ENCODE results near the gene EML5. TPM values are rescaled to one million over a fixed set of nuclear protein-coding genes. Genes with fewer than 3 reads are reported as not detected.

The EML5 gene
- total and polyA plus RNA-seq, 2 experiments from 2014 or later = 0.18 to 1.6 TPM

- Histone ChIP-seq H3K9me2 (ENCODE audit: insufficient read depth) (no peaks in the 10 kb centered on the region), H3K36me3 (ENCODE audit: insufficient read depth) (no peaks in the 10 kb centered on the region), H3F3A (replicated peaks; ENCODE audit: low read depth) (no peaks in the 10 kb centered on the region), H3K4me1 (ENCODE audit: insufficient read depth) (peaks cover 6% of the 10 kb centered on the region), H3K79me2 (replicated peaks; ENCODE audit: insufficient read depth) (0 out of 2 replicates have a peak, but pooled peaks cover 5% of the 10 kb centered on the region), H2AFZ (no peak overlapping the region), H4K20me1 (replicated peaks; ENCODE audit: insufficient read depth) (no peaks in the 10 kb centered on the region), H3K27me3 (ENCODE audit: insufficient read depth) (no peaks in the 10 kb centered on the region), H3K4me3 (no peak overlapping the region), H3K4me2 (no peak overlapping the region), H3K27ac (ENCODE audit: low read depth) (no peak overlapping the region)
- no peak overlapping the region for H3K4me3 Mint-ChIP-seq
- DNase-seq (ENCODE audit: low spot score) = no peak
- no peak overlapping the region for H3K27ac Mint-ChIP-seq
- peaks cover 8% of the 10 kb centered on the region for H3K4me1 Mint-ChIP-seq
- H3K36me3 Mint-ChIP-seq (ENCODE audit: low read depth) = no peaks in the 10 kb centered on the region
- TF ChIP-seq ETS1 (IDR thresholded peaks at IDR 0.05) (no peak), ZNF462 (CRISPR knock-in tag; IDR thresholded peaks at IDR 0.05) (no peak), ZNF114 (CRISPR knock-in tag; IDR thresholded peaks at IDR 0.05) (no peak), JUNB (IDR thresholded peaks at IDR 0.05; ENCODE audit: unreplicated experiment) (no peak), REST (IDR thresholded peaks at IDR 0.05; ENCODE audit: unreplicated experiment) (no peak), STAT1 (IDR thresholded peaks at IDR 0.05; ENCODE audit: unreplicated experiment) (no peak), EZH2 (IDR thresholded peaks at IDR 0.05; ENCODE audit: low read depth, unreplicated experiment) (no peak), EZH2phosphoT487 (IDR thresholded peaks at IDR 0.05; ENCODE audit: unreplicated experiment) (no peak), POLR2AphosphoS5 (IDR thresholded peaks at IDR 0.05; ENCODE audit: low read depth) (no peak), CREB1 (CRISPR knock-in tag; IDR thresholded peaks at IDR 0.05; ENCODE audit: low read depth) (no peak), CTCF (conservative IDR thresholded peaks at IDR 0.05; ENCODE audit: low read depth in 2 of 2) (no peak), NANOG (IDR thresholded peaks at IDR 0.05; ENCODE audit: borderline replicate concordance) (no peak), ZNF331 (CRISPR knock-in tag; IDR thresholded peaks at IDR 0.05; ENCODE audit: low read depth) (no peak)
- ATAC-seq = no peak
- H3K27me3 Mint-ChIP-seq (ENCODE audit: insufficient read depth, low read depth, poor library complexity) = no peaks in the 10 kb centered on the region
- H3K9me3 Mint-ChIP-seq = no peaks in the 10 kb centered on the region
Measured at GRCh38 chr14:88821888-88822287, 29.1 kb upstream of the EML5 start.

Measured in GM23338 (cell line).